Right renal pelvis (tissue), 4 donors: ENCODE data around the gene ATRAID. TPM values are rescaled to one million over a fixed set of nuclear protein-coding genes. Genes with fewer than 3 reads are reported as not detected.
"Not testable (repeated sequence)": the region's sequence is repeated elsewhere in the genome, so short reads cannot be mapped to it uniquely, and the experiment has no call there.

Source experiments
- DNase-seq, 4 donors: peaks; one replicate each; pipeline ENCODE4 v3.0.0-alpha.2; 2013; ENCODE audit warnings: low read depth in 4 of 4, low spot score in 3 of 4, missing footprints in 1 of 4
- polyA plus RNA-seq, 4 donors: library from polyadenylated mRNA; unstranded; fragments of 120-200 nt; gene quantifications; one replicate each; pipeline ENCODE4 v1.2.1, GENCODE V29; 2013; ENCODE audit not compliant: insufficient read length in 4 of 4

Gene ATRAID, protein sequence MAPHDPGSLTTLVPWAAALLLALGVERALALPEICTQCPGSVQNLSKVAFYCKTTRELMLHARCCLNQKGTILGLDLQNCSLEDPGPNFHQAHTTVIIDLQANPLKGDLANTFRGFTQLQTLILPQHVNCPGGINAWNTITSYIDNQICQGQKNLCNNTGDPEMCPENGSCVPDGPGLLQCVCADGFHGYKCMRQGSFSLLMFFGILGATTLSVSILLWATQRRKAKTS
- polyA plus RNA-seq, result 100 to 1,000 TPM; 157 to 190 (median 171) TPM

DNA sequence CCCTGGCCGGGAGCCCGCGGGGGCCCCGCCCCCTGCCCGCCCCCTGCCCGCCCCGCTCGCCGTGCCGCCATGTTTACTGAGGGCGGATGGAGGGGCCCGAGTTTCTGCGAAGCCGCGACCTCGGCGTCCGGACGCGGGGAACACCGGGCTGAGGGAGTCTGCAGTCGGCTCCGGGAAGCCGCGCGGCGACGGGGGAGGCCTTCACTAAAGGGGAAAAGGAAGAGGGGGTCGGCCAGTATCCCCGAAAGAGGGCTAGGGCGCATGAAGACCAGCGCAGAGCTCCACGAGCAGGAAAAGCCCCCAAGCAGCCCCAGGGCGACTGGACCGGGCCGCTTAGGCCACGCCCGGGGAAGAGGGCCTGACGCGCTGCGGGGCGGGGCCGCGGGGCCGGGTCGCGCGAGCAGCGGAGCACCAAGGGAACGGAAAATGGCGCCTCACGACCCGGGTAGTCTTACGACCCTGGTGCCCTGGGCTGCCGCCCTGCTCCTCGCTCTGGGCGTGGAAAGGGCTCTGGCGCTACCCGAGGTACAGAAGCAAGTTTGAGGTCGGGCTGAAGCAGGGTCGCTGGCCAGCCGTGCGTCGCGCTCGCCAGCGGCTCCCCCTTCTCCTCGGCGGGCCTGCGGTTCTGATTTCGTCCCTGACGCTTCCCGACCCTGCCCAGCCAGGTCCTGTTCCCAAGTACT is at the start of gene ATRAID, which contains the start of gene SLC5A6:
ATRAID (plus strand) TSS at position 99 of the 683 bp plus-strand sequence; CDS start at position 427, 328 bp downstream.
SLC5A6 (minus strand) TSS at position 326 of the 683 bp plus-strand sequence. CDS start 4,618 bp downstream, outside the sequence.
- peak; percentile 81 to 89 (median 84) for DNase-seq

DNA sequence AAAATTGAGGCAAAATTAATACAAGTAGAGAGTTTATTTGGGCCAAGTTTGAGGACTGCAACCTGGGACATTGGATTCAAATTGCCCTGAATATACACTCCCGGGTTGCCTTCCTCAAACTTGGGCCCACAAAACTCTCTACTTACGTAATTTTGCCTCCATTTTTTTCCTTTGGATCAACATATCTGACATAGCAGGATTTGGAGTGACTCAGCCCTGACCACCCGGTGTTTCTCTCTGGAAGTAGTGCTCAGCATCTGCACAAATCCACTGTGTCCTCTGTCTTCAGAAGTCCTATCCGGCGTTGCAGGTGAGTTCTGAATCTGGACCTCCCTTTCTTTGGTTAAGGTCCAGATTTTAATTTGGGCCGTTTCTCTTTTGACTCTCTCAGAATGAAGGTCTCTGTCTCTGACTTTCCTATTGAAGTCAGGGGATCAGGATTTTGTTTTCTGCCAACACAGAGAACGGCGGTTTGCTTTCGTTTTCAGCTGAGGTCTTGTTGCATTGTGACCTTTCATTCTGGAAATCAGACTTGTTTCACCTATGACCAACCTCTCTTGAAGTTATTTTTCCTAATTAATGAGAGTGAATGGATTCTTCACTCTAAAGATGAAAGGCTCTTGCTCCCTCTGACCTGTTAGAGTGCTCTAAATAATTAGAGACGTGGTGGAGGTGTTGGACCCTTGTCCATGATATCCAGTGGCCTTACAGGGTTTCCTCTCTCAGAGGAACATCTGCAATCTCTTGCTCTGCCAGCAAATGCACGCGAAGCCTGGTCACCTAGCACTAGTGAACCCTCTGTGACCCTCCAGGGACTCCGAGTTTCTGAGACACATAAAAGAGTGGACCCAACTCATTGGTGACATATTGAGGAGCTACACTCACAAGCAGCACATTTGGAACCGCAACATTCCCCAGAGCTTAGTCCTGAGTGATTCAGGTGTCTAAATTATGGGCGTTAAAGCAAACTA is 49.4 kb upstream of the ATRAID start:
- no peak for DNase-seq

DNA sequence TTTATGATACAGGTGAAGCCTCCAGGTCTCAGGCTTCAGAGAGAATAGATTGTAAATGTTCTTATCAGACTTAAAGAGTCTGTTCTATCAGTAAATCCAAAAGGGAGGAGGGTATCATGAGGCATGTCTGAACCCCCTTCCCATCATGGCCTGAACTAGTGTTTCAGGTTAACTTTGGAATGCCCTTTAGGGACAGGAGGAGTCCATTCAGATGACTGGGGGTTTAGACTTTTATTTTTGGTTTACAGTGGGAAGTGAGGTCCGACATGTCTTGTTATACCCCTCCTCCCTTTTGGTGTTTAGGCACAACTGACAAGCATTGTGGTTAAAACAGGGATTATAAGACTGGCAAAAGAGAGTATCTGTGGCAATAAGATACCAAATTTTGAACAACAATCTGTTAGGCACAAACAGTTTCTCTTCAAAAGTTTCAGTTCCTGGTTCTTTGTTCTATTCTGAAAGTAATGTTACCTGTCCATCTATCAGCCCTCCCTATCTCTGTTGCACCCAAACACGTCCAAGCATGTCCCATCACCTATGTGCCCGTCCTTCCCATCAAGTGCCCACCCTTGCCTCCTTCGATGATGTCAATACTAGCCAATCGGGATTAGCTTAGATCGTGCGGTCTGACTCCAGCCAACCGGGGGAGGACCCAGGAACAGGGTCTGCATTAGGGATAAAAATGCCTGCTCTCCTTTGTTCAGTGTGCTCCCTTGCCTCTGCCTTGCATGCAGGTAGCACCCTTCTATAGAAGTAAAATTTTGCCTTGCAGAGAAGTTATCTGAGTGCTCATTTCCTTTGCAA is 46.7 kb upstream of the ATRAID start:
- no peak for DNase-seq

DNA sequence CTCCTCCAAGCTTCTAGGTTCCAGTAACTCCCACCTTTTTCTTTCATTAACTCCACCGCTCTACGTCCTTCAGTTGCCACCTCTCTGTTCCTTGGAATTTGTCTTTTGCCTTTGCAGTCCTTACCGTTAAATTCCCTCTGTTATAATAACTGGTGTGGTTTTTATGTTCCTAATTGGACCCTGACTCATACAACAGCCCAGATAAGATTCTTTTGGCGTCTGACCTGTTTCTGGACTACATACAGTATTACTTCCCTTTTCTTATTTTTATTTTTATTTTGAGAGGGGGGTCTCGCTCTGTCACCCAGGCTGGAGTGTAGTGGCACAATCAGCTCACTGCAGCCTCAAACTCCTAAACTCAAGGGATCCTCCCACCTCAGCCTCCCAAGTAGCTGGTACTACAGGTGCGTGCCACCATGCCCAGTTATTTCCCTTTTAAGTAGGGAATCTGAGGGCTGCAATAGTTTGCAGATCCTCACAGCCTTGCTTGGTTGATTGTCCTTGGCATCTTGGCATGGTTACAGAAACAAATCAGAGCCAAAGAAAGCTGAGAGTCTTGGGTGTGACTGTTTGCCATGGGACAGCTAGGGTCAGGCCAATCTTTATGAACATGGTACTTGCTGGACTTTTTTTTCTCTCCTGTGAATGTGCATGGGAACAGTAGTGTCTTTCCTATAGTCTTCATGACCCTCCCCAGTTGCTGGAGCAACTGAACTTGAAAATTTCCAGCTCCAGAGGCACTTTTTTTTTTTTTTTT is 41.1 kb upstream of the ATRAID start:
- DNase-seq, result no peak

DNA sequence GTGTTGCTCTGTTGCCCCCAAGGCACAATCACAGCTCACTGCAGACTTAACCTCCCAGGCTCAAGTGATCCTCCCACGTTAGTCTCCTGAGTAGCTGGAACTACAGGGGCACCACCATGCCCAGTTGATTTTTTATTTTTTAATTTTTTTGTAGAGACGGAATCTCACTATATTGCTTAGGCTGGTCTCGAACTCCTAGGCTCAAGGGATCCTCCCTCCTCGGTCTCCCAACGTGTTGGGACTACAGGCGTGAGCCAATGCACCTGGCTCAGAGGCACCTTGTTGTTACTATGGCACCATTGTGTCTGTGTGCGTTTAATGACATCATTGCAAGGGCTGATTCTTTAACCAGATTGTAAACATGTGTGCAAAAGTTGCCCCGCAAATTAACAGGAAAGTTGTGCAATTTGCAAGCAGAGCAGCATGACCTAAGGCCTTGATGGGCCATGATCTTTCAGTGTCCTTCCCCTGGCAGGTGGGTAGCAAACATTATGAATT is 40.4 kb upstream of the ATRAID start:
- no peak for DNase-seq

DNA sequence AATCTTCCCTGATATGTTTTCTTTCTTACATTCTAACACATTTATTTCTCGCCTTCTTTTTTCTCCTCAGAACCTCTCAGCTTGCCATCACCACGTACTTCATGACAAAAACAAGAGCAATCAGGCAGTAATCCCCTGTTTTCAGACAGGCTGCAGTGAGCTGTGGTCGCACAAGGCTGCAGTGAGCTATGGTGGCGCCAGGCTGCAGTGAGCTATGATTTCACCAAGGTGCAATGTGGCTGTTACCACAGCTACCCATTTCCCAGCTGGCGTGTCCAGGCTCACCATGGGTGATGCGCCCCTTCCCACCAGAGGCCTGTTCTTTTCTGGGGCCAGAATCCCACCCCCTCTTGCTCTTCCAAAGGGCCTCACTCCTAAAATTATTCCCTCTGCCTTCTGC is 37.2 kb upstream of the ATRAID start:
- DNase-seq, result no peak

DNA sequence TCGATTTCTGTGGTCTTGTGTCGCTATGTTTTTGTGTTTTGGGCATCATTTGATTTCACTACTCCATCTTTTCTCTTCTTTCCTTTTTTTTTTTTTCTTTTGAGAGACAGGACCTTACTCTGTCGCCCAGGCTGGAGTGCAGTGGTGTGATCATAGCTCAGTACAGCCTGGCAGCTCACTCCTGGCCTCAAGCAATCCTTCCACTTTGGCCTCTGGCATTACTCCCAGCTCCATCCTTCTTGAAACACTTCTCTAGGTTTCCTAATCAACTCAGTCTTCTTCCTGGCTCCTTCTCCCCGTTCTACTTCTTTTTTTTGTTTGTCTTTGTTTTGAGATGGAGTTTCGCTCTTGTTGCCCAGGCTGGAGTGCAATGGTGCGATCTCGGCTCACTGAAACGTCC is 36.5 kb upstream of the ATRAID start:
- DNase-seq, result no peak

DNA sequence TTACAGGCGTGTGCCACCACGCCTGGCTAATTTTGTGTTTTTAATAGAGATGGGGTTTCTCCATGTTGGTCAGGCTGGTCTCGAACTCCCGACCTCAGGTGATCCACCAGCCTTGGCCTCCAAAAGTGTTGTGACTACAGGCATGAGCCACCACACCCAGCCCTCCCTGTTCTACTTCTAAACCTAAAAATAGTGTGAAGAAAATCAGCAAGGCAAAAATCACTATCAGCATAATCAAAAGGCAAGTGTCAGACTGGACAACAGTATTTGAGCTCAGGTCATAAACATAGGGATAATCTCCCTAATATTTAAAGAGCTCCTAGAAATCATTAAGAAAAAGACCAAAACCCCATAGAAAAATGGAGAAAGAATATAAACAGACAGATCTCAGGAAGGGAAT is 36.1 kb upstream of the ATRAID start:
- DNase-seq, result not testable (repeated sequence)

DNA sequence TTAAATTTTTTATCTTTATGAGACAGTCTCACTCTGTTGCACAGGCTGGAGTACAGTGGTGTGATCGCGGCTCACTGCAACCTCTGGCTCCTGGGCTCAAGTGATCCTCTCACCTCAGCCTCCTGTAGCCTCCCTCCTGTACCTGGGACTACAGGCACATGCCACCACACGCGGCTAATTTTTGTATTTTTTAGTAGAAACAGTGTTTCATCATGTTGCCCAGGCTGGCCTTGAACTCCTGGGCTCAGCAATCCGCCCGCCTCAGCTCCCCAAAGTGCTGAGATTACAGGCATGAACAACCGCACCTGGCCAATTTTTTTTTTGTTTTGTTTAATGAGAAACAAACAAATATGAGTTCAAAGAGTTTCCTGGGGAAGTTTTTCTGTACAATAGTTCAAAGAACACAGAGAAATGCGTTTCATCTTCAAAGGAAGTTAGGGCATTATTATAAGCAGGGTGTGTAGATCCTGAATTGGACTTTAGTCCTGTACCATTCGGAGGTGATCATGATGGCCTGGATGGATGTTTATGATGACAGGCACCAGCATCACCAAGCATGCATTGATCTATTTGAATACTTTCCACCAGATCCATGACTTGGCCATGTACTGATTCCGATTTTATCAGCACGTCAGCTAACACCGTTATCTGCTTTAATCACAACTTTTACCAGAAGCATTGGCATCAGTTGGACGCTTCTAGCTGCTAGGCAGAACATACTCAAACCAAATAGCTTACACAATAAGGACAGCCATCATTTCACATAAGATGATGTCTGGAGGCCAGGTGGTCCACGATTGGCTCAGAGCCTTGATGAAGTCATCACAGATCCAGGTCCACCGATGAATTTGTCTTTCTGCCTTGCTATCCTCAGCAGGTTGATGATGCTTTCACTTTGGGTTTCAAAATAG is 34.1 kb upstream of the ATRAID start:
- DNase-seq, result no peak

DNA sequence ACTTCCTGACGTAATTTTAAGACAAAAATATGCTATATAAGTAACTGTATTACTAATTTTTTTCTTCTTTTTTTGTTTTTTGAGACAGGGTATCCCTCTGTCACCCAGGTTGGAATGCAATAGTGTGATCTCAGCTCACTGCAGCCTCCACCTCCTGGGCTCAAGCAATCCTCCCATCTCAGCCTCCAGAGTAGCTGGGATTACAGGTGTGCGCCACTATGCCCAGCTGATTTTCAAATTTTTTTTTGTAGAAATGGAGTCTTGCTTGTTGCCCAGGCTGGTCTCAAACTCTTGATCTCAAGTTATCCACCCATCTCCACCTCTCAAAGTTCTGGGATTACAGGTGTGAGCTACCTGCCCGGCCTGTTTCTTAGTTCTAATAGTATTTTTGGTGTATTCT is 33.4 kb upstream of the ATRAID start:
- no peak for DNase-seq

DNA sequence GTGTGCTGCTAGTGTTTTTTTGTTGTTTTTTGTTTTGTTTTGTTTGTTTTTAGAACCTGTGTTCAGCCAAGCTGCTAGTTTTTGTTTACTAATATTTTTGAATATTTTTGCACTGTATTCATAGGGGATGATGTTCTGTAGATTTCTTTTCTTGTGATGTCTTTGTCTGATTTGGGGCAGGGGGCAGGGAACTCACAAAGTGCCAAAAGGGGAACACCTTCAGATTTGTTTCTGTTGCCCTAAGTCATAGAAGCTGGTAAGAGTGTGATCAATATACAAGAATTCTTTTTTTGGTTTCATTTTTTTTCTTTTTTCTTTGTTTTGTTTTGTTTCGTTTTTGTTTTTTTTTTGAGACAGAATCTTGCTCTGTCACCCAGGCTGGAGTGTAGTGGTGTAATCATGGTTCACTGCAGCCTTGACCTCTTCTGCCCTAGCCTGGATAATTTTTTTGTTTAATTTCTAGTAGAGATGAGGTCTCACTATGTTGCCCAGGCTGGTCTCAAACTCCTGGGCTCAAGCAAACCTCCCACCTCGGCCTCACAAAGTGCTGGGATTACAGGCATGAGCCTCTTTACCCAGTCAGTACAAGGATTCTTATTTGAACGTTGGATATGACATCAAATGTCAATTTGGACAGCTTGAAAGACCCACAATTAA is 32.4 kb upstream of the ATRAID start:
- no peak for DNase-seq

DNA sequence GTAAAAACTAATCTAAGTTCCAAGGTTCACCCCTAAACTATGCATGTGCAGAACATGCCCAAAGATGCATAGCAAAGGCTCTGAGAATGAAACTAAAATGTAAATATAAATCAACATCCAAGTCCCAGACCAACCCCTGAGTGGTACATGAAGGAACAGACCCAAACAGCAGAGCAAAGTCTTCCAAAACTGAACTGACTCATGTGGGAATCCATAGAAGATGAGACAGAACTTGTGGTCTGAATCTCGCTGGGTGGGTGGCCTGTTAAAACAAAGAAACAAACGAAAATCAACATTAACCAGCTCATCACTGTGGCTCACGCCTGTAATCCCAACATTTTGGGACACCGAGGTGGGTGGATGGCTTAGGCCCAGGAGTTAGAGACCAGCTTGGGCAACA is 29.5 kb upstream of the ATRAID start:
- DNase-seq, result no peak

DNA sequence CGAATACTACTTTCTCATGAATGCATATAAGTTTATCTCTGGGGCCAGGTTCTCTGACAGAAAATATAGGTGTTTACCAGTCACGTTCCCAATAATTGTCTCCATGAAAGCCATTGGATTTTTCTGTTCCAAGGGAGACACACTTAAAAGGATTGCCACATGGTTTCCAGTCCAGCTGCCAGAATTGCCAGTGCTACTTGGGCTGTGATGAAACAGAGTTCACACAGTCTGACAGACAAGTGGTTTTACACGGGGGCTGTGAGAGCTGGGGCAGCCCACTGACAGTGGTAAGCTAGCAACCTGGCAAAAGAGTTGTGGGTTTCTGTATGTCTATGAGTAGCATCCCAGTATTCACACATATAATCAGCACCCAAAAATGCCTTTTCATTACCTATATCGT is 27.7 kb upstream of the ATRAID start:
- DNase-seq, result no peak

DNA sequence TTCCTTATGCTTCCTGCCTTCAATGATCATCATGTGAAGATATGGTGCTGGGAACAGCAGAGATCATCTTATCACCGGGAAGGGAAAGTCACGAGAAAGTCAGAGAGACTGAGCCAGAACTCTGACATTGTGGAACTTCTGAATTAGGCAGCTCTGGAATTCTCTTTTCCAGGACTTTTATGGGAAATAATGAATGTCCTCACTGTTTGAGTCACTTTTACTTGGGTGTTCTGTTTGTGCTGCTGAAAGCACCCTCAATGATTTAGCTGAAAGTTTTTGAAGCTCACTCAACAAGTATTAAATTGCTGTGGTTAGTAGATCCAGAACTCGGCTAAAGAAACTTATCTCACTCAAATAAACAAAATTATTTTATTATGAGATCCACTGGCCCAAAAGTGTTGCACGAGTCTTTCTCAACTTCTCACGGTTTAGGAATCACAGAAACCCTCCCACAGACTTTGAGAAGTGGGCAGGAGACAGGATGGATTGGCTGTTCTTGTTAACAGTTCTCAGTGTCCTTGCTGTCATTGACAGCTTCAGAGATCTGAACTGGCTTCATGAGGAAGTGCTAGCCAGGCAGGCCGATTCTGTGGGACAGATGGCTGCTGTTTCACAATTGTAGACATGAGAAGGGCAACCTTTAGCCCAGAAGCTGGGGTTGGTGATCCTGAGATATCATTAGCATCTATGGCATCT is 26.4 kb upstream of the ATRAID start:
- no peak for DNase-seq

DNA sequence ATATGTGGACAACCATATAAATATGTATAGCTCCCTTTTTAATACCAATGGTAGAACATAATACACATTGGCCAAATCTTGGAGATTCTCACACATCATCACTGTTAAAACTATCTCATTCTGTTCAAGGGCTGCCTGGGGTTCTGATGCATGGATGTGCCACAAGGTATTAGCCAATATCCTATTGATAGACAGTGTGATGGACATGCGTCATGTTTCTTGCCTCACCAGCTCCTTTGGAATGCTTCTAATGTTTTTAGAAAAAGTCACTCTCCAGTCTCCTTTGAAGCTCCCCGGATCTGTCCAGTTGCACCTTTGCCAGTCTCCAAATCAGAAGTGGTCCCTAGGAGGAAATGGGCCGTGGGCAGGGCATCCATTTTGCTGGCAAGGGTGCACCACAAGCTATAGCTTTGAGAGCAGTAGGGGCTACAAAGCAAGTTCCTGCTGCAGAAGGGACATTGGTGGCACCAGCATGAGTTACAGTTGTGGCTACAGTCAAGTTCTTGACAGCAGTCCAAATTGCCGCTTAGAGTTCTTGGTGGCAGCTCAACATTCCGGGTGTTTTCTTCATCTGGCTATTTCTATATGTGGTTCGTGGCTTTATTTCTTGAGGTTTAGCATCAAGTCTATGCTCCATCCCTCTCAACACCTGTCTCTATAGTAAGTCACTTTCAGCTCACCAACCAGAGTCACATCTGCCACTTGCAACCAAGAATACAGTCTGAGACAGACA is 25.1 kb upstream of the ATRAID start:
- no peak for DNase-seq

DNA sequence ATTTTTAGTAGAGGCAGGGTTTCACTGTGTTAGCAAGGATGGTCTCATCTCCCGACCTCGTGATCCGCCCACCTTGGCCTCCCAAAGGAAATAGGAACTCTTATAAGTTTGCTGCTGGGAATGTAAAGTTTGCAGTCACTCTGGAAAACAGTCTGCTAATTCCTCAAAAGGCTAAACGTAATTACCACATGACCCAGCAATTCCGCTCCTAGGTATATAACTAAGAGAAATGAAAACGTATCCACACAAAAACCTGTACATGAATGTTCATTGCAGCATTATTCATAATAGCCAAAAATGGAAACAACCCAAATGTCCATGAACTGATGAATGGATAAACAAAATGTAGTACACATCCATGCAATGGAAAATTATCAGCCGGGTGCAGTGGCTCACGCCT is 21.9 kb upstream of the ATRAID start:
- DNase-seq, result no peak
